ENCODE results near the gene MEGF6.

Gene MEGF6

GRCh38 chr1:3450983-3451382 lies 160.3 kb downstream of the MEGF6 start:
- no peak for DNase-seq (ENCODE audit: low read depth, low spot score)
- ChIA-PET POLR2A (no interaction called here), CTCF (interaction anchor here (0.9 to 1.9 kb wide), 5 partner anchors 8 to 170 kb away, joined by 3 to 8 read pairs (median 4); no protein-coding TSS in a partner anchor)
- H3K4me3 ChIP-seq (ENCODE audit: low read depth, low read length): no peak overlapping the region
- TF ChIP-seq, protein P1, sequence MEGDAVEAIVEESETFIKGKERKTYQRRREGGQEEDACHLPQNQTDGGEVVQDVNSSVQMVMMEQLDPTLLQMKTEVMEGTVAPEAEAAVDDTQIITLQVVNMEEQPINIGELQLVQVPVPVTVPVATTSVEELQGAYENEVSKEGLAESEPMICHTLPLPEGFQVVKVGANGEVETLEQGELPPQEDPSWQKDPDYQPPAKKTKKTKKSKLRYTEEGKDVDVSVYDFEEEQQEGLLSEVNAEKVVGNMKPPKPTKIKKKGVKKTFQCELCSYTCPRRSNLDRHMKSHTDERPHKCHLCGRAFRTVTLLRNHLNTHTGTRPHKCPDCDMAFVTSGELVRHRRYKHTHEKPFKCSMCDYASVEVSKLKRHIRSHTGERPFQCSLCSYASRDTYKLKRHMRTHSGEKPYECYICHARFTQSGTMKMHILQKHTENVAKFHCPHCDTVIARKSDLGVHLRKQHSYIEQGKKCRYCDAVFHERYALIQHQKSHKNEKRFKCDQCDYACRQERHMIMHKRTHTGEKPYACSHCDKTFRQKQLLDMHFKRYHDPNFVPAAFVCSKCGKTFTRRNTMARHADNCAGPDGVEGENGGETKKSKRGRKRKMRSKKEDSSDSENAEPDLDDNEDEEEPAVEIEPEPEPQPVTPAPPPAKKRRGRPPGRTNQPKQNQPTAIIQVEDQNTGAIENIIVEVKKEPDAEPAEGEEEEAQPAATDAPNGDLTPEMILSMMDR (IDR thresholded peaks at IDR 0.05; ENCODE audit: insufficient read depth, low read length, missing control alignments): no peak

GRCh38 chr1:3450202-3450863 lies 161.0 kb downstream of the MEGF6 start:
- no peak for DNase-seq (ENCODE audit: low read depth, low spot score)
- TF ChIP-seq, protein P1 (IDR thresholded peaks at IDR 0.05; ENCODE audit: insufficient read depth, low read length, missing control alignments): no peak
- ChIA-PET CTCF (interaction anchor here (0.9 to 1.9 kb wide), 6 partner anchors 9 to 170 kb away, joined by 3 to 8 read pairs (median 4); no protein-coding TSS in a partner anchor), POLR2A (no interaction called here)
- H3K4me3 ChIP-seq (ENCODE audit: low read depth, low read length): no peak overlapping the region

GRCh38 chr1:3444736-3445135 lies 166.6 kb downstream of the MEGF6 start:
- TF ChIP-seq, protein P1 (IDR thresholded peaks at IDR 0.05; ENCODE audit: insufficient read depth, low read length, missing control alignments): no peak
- no peak for DNase-seq (ENCODE audit: low read depth, low spot score)
- ChIA-PET POLR2A (no interaction called here), CTCF (interaction anchor here (0.7 to 4.8 kb wide), 3 partner anchors 8 to 27 kb away, joined by 3 to 36 read pairs (median 7); no protein-coding TSS in a partner anchor)
- no peak overlapping the region for H3K4me3 ChIP-seq (ENCODE audit: low read depth, low read length)

DNA sequence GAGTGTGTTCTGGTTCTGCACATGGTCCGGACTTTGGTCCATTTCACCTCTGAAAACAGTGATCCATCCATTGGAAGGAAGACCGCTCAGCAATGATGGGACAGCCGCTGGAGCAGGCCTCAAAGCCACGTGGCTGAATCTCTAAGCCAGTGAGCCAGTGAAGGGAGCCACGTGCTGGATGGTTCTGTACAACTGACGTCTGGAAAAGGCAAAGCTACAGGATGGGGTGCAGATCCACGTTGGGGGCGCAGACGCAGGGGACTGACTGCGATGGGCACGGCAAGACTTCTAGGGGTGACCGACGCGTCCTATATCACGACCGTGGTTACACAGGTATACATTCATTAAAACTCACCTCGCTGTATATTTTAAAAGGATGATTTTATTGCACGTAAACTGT lies 167.0 kb downstream of the MEGF6 start:
- ChIA-PET POLR2A (no interaction called here), CTCF (interaction anchor here (1.7 to 4.8 kb wide), 2 partner anchors 9 to 28 kb away, joined by 7 to 36 read pairs; no protein-coding TSS in a partner anchor)
- TF ChIP-seq, protein P1 (IDR thresholded peaks at IDR 0.05; ENCODE audit: insufficient read depth, low read length, missing control alignments): no peak
- no peak for DNase-seq (ENCODE audit: low read depth, low spot score)
- H3K4me3 ChIP-seq (ENCODE audit: low read depth, low read length): no peak overlapping the region

GRCh38 chr1:3443807-3444206 lies 167.5 kb downstream of the MEGF6 start:
- POLR2A ChIA-PET: no interaction called here
- TF ChIP-seq, protein P1 (IDR thresholded peaks at IDR 0.05; ENCODE audit: insufficient read depth, low read length, missing control alignments): no peak

DNA sequence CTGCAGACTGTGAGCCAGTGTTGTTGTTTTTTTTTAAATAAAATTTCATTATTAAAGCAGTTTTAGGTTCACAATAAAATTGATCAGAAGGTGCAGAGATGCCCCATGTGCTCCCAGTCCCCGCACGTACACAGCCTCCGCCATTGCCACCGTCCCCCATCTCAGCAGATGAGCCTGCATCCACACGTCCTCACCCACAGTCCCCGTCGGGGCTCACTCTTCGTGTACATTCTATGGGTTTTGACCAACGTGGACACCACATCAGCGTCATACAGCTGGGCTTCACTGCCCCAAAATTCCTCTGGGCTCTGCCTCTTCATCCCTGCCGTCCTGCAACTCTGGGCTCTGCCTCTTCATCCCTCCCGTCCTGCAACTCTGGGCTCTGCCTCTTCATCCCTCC lies 168.4 kb downstream of the MEGF6 start:
- ChIA-PET POLR2A (no interaction called here), CTCF (interaction anchor here (2.3 to 4.8 kb wide), 2 partner anchors 10 to 42 kb away, joined by 6 to 36 read pairs; no protein-coding TSS in a partner anchor)
- TF ChIP-seq, protein P1 (IDR thresholded peaks at IDR 0.05; ENCODE audit: insufficient read depth, low read length, missing control alignments): no peak
- no peak for DNase-seq (ENCODE audit: low read depth, low spot score)
- H3K4me3 ChIP-seq (ENCODE audit: low read depth, low read length): no peak overlapping the region

More at GRCh38 chr1:3443807-3444206, 167.5 kb downstream of the MEGF6 start:
- DNase-seq (ENCODE audit: low read depth, low spot score): no peak
- CTCF ChIA-PET: interaction anchor here (1.7 to 4.8 kb wide), 2 partner anchors 9 to 28 kb away, joined by 7 to 36 read pairs; no protein-coding TSS in a partner anchor
- H3K4me3 ChIP-seq (ENCODE audit: low read depth, low read length): no peak overlapping the region

Measured in AG04449 (cell line).